GM12872 (cell line): Measurements from ENCODE around the gene CHCHD6.

Experiments
- TF ChIP-seq, protein P1 (sequence below): IDR thresholded peaks from 3 replicates; pipeline ENCODE4 v1.5.1; 2011; ENCODE audit warnings: low read depth, mild to moderate bottlenecking, low read length, moderate library complexity; ENCODE audit not compliant: insufficient read depth

Gene CHCHD6

DNA sequence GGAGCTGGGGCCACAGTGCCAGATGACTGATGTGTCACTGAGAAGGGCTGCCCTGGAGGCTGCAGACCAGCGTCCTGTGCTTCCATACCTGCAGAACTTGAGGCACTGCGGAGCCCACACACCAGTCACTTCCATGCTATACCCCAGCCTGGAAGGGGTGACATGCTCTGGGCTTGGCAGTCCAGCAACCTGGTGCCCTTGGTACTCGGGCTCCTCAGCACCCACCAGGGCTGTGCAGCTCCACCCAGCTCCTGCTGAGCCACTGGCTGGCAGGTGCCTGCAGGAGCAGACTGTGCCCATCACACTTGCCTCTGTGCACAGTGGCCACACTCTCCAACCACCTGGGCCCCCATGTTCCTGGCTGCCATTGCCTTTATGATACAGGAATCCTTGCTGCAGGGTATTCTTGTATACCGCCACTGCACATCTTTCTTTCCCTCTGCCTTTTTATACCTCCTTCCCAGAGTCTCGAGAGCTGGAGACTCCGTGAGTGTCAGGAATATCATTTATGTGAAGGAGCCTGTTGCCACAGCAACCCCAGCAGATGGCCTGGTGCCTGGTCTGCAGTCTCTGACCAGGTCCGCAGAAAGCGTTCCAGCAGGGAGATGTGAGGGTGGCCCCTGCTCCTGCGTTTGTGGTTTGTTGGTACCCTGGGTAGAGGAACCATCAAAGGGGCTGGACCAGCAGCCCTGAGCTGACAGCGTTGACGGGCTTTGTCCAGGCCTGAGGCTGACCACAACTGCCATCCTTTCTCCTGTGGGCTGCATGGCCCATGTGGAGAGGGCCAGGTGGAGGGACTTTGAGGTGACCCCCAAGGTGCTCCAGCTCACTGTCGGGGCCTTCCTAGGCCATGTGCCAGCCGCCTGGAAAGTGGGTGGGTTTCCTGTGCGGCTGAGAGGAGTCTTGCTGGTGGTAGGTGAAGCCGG lies 185.5 kb downstream of the CHCHD6 start:
- TF ChIP-seq, protein P1, sequence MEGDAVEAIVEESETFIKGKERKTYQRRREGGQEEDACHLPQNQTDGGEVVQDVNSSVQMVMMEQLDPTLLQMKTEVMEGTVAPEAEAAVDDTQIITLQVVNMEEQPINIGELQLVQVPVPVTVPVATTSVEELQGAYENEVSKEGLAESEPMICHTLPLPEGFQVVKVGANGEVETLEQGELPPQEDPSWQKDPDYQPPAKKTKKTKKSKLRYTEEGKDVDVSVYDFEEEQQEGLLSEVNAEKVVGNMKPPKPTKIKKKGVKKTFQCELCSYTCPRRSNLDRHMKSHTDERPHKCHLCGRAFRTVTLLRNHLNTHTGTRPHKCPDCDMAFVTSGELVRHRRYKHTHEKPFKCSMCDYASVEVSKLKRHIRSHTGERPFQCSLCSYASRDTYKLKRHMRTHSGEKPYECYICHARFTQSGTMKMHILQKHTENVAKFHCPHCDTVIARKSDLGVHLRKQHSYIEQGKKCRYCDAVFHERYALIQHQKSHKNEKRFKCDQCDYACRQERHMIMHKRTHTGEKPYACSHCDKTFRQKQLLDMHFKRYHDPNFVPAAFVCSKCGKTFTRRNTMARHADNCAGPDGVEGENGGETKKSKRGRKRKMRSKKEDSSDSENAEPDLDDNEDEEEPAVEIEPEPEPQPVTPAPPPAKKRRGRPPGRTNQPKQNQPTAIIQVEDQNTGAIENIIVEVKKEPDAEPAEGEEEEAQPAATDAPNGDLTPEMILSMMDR = no peak

GRCh38 chr3:126891141-126891540 lies 187.1 kb downstream of the CHCHD6 start:
- TF ChIP-seq, protein P1 = no peak

GRCh38 chr3:126891791-126892190 lies 187.8 kb downstream of the CHCHD6 start:
- TF ChIP-seq, protein P1 = no peak

DNA sequence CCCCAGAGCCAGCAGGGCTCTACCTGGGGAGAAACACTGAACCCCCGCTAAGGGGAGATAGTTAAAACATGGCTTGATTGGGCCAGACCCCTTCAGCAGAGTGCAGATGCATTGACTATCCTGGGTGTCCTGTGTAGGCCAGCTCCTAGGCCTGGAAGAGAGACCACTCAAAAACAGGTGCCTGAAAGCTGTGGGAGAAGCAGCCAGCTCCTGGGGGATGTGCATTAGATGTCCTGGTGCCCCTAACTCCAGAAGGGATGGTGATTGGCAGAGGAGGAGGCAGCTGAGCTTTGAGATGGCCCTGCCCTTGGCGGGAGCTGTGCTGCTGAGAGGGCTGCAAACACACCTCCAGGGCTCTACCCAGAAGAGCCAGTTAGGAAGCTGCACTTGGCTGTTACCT lies 189.6 kb downstream of the CHCHD6 start:
- TF ChIP-seq, protein P1 = no peak

DNA sequence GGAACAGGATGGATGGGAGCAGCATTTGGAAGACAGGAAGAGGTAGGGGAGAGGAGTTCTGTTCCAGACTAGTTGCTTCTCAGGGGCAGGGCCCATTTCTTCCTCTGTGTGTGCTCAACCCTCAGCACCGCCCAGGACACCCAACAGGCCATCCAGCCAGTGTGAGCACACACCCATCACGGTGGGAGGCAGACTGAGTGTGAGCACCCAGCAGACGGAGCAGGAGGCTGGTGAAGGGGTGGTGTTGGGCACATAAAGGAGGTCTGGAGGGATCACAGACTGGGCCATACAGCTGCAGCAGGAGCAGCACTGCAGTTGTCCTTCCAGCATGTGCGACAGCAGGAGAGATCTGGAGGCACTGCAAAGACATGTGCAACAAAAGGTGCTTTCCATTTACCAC lies 190.4 kb downstream of the CHCHD6 start:
- TF ChIP-seq, protein P1 = no peak

GRCh38 chr3:126895178-126896066 lies 191.4 kb downstream of the CHCHD6 start:
- TF ChIP-seq, protein P1 = no peak

DNA sequence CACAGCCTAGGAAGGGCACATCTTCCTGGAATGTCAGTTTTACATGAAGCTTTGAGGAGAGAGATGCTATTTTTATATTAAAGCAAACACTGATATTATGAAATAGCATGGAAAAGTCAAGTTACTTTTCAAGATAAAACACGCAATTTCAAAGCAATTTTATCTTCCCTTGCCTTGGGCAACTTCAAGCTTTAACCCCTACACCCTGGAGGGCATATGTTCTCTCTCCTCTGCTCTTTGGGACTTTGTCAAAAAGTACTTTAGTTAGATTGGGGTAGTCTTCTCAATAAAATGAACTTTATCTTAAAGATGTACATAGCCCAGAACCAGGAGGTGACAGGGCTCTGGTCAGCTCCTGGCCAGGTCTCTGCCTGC lies 192.0 kb downstream of the CHCHD6 start:
- TF ChIP-seq, protein P1 = no peak
